Osteocyte (in vitro differentiated cells): Measurements from ENCODE around the gene TPCN1. TPM values are rescaled to one million over a fixed set of nuclear protein-coding genes. Genes with fewer than 3 reads are reported as not detected.

Source experiments
- DNase-seq: peaks from one replicate; pipeline ENCODE4 v3.0.0; 2021; ENCODE audit warnings: mixed read lengths; ENCODE audit not compliant: unreplicated experiment; ENCODE audit errors: extremely low spot score
- H3K27ac Mint-ChIP-seq: one replicate; pipeline ENCODE4 v1.8.0; 2021; ENCODE audit warnings: mild to moderate bottlenecking, mixed read lengths; ENCODE audit not compliant: unreplicated experiment
- H3K27me3 Mint-ChIP-seq: one replicate; pipeline ENCODE4 v1.8.0; 2021; ENCODE audit warnings: mixed read lengths; ENCODE audit not compliant: unreplicated experiment
- H3K36me3 Mint-ChIP-seq: one replicate; pipeline ENCODE4 v1.8.0; 2021; ENCODE audit warnings: mixed read lengths; ENCODE audit not compliant: unreplicated experiment
- H3K4me1 Mint-ChIP-seq: one replicate; pipeline ENCODE4 v1.8.0; 2021; ENCODE audit warnings: mixed read lengths; ENCODE audit not compliant: unreplicated experiment
- H3K4me3 Mint-ChIP-seq: one replicate; pipeline ENCODE4 v1.8.0; 2021; ENCODE audit warnings: mild to moderate bottlenecking, moderate library complexity, mixed read lengths; ENCODE audit not compliant: unreplicated experiment
- H3K9me3 Mint-ChIP-seq: one replicate; pipeline ENCODE4 v1.8.0; 2021; ENCODE audit warnings: mixed read lengths; ENCODE audit not compliant: unreplicated experiment
- total RNA-seq: library from RNA; stranded (reverse); gene quantifications from 2 replicates; pipeline ENCODE4 v1.2.1, GENCODE V29; 2021
- TF ChIP-seq, protein P1 (sequence below): fragments of 200-600 bp; sonication (generic); IDR thresholded peaks from 2 replicates; pipeline ENCODE4 v1.5.0; 2021; ENCODE audit warnings: antibody characterized with exemption, mild to moderate bottlenecking, moderate library complexity

TPCN1 gene
- total RNA-seq, 1 donor from 2014 or later: 80.6 TPM

GRCh38 chr12:113228394-113229028, 7.2 kb downstream of the TPCN1 start:
- H3K36me3 Mint-ChIP-seq: peaks cover 24% of the 10 kb centered on the region
- H3K4me3 Mint-ChIP-seq: no peak overlapping the region
- DNase-seq: no peak
- H3K27ac Mint-ChIP-seq: peak overlapping the region; percentile 31
- TF ChIP-seq, protein P1, sequence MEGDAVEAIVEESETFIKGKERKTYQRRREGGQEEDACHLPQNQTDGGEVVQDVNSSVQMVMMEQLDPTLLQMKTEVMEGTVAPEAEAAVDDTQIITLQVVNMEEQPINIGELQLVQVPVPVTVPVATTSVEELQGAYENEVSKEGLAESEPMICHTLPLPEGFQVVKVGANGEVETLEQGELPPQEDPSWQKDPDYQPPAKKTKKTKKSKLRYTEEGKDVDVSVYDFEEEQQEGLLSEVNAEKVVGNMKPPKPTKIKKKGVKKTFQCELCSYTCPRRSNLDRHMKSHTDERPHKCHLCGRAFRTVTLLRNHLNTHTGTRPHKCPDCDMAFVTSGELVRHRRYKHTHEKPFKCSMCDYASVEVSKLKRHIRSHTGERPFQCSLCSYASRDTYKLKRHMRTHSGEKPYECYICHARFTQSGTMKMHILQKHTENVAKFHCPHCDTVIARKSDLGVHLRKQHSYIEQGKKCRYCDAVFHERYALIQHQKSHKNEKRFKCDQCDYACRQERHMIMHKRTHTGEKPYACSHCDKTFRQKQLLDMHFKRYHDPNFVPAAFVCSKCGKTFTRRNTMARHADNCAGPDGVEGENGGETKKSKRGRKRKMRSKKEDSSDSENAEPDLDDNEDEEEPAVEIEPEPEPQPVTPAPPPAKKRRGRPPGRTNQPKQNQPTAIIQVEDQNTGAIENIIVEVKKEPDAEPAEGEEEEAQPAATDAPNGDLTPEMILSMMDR: no peak
- H3K27me3 Mint-ChIP-seq: no peaks in the 10 kb centered on the region
- no peaks in the 10 kb centered on the region for H3K9me3 Mint-ChIP-seq
- peaks cover 35% of the 10 kb centered on the region for H3K4me1 Mint-ChIP-seq

- no peak for DNase-seq
- no peaks in the 10 kb centered on the region for H3K9me3 Mint-ChIP-seq
- H3K4me1 Mint-ChIP-seq: peaks cover 37% of the 10 kb centered on the region
- H3K36me3 Mint-ChIP-seq: peaks cover 38% of the 10 kb centered on the region
- no peak overlapping the region for H3K4me3 Mint-ChIP-seq
- TF ChIP-seq, protein P1: no peak
- H3K27ac Mint-ChIP-seq: peak overlapping the region; percentile 91
- H3K27me3 Mint-ChIP-seq: no peaks in the 10 kb centered on the region
Measured at GRCh38 chr12:113230315-113231234, 9.3 kb downstream of the TPCN1 start.

GRCh38 chr12:113231235-113232088, 10.2 kb downstream of the TPCN1 start:
- DNase-seq: no peak
- peak overlapping the region; percentile 91 for H3K27ac Mint-ChIP-seq
- no peaks in the 10 kb centered on the region for H3K9me3 Mint-ChIP-seq
- peaks cover 39% of the 10 kb centered on the region for H3K36me3 Mint-ChIP-seq
- TF ChIP-seq, protein P1: no peak
- no peak overlapping the region for H3K4me3 Mint-ChIP-seq
- no peaks in the 10 kb centered on the region for H3K27me3 Mint-ChIP-seq
- H3K4me1 Mint-ChIP-seq: peaks cover 46% of the 10 kb centered on the region

- peak overlapping the region; percentile 49 for H3K4me3 Mint-ChIP-seq
- H3K27me3 Mint-ChIP-seq: no peaks in the 10 kb centered on the region
- no peaks in the 10 kb centered on the region for H3K9me3 Mint-ChIP-seq
- TF ChIP-seq, protein P1: no peak
- H3K27ac Mint-ChIP-seq: peak overlapping the region; percentile 91
- peaks cover 50% of the 10 kb centered on the region for H3K4me1 Mint-ChIP-seq
- peaks cover 36% of the 10 kb centered on the region for H3K36me3 Mint-ChIP-seq
- DNase-seq: no peak
Measured at GRCh38 chr12:113232089-113232839, 11.0 kb downstream of the TPCN1 start.
